Measurements from ENCODE around the gene TRNT1.

GRCh38 chr3:3149560-3149959 is 22.8 kb downstream of the TRNT1 start:
- TF ChIP-seq POLR2A (IDR thresholded peaks at IDR 0.05; ENCODE audit: low read length) = no peak
- no peak for TF ChIP-seq GATA1 (IDR thresholded peaks at IDR 0.05; ENCODE audit: low read depth, low read length)
